Panc1 (cell line): ENCODE data around the gene INVS. TPM values are rescaled to one million over a fixed set of nuclear protein-coding genes. Genes with fewer than 3 reads are reported as not detected.
"Not testable (repeated sequence)": the region's sequence is repeated elsewhere in the genome, so short reads cannot be mapped to it uniquely, and the experiment has no call there.

Experiments used
- ATAC-seq: fragments of 200-7000 bp; cut with Tn5 transposase; 2 replicates; pipeline ENCODE4 v1.9.1; 2020; ENCODE audit warnings: mild to moderate bottlenecking, moderate library complexity
- BruUV-seq: library from RNA; stranded (reverse); fragments of 400-500 nt; replicated peaks from 2 replicates; lab custom pipeline; 2021; lab: Mats Ljungman, UMichigan
- CTCF ChIA-PET: fragments of 300-600 bp; sonication (Branson Sonifier 250); formaldehyde crosslinking; loops from one replicate; lab custom pipeline; 2022; ENCODE audit warnings: antibody characterized with exemption; lab: Charles Lee
- POLR2A ChIA-PET: fragments of 300-600 bp; sonication (Branson Sonifier 250); formaldehyde crosslinking; loops from one replicate; lab custom pipeline; 2022; ENCODE audit warnings: antibody characterized with exemption; lab: Charles Lee
- DNase-seq: peaks from one replicate; pipeline ENCODE4 v3.0.0-alpha.2; 2010; ENCODE audit warnings: low read depth, low spot score
- H3K27ac ChIP-seq: 2 replicates; pipeline ENCODE4 v1.5.1; 2011; ENCODE audit warnings: mild to moderate bottlenecking, low read length, inconsistent platforms
- H3K27me3 ChIP-seq: fragments of 200-500 bp; sonication (Bioruptor generic); 2 replicates; pipeline ENCODE4 v1.6.0; 2014; ENCODE audit warnings: low read length, inconsistent platforms; ENCODE audit not compliant: control insufficient read depth, insufficient read depth
- H3K36me3 ChIP-seq: fragments of 200-500 bp; sonication (Bioruptor generic); 2 replicates; pipeline ENCODE4 v1.5.1; 2014; ENCODE audit warnings: inconsistent platforms, mild to moderate bottlenecking, low read length, moderate library complexity; ENCODE audit not compliant: control insufficient read depth, insufficient read depth
- H3K4me1 ChIP-seq: 2 replicates; pipeline ENCODE4 v1.5.1; 2011; ENCODE audit warnings: inconsistent platforms, mild to moderate bottlenecking, low read length, moderate library complexity; ENCODE audit not compliant: control insufficient read depth, insufficient read depth
- H3K4me3 ChIP-seq, 2 experiments: 2 replicates each; pipeline ENCODE4 v1.5.1; 2011 to 2012; ENCODE audit warnings: low read depth in 2 of 2, low read length in 2 of 2, mild to moderate bottlenecking in 2 of 2, inconsistent platforms in 1 of 2, moderate library complexity in 1 of 2
- H3K9me3 ChIP-seq: fragments of 200-500 bp; sonication (Bioruptor generic); 2 replicates; pipeline ENCODE4 v1.5.1; 2014; ENCODE audit warnings: low read depth, mild to moderate bottlenecking, inconsistent platforms, low read length, moderate library complexity; ENCODE audit not compliant: control insufficient read depth, insufficient read depth
- CTCF ChIP-seq: fragments of 450-650 bp; IDR thresholded peaks from 2 replicates; pipeline ENCODE4 v1.5.1; 2017; ENCODE audit warnings: mild to moderate bottlenecking
- POLR2AphosphoS5 ChIP-seq: IDR thresholded peaks from 2 replicates; pipeline ENCODE4 v1.6.1; 2012; ENCODE audit warnings: mild to moderate bottlenecking, low read depth, low read length, moderate library complexity
- REST ChIP-seq, 2 experiments: IDR thresholded peaks; 2 replicates each; pipeline ENCODE4 v1.6.1; 2011 to 2012; ENCODE audit warnings: low read depth in 2 of 2, control low read depth in 1 of 2, low read length in 1 of 2, mild to moderate bottlenecking in 1 of 2, moderate library complexity in 1 of 2; ENCODE audit not compliant: insufficient read depth in 1 of 2
- SIN3A ChIP-seq: IDR thresholded peaks from 2 replicates; pipeline ENCODE4 v1.6.1; 2012; ENCODE audit warnings: low read depth, mild to moderate bottlenecking, low read length, moderate library complexity, borderline replicate concordance; ENCODE audit not compliant: insufficient read depth
- TCF7L2 ChIP-seq: IDR thresholded peaks from 2 replicates; pipeline ENCODE4 v1.6.1; 2011; ENCODE audit warnings: mild to moderate bottlenecking, low read depth, low read length, inconsistent platforms
- in situ Hi-C: cut with HindIII; loops from 2 replicates; pipeline ENCODE4 v1.10.0; 2016; ENCODE audit warnings: low sequenced_read_pairs, low pct_unique_long_range_greater_than_20kb
- intact Hi-C: fragments of 100-400 bp; cut with micrococcal nuclease; formaldehyde crosslinking; loops from one replicate; pipeline ENCODE4 v1.10.0; 2022; ENCODE audit not compliant: unreplicated experiment
- total RNA-seq: library from RNA; stranded (reverse); gene quantifications from one replicate; pipeline ENCODE4 v1.2.1, GENCODE V29; 2021; ENCODE audit not compliant: unreplicated experiment

The INVS gene
- total RNA-seq, 1 experiment from 2014 or later = 8.2 TPM

DNA sequence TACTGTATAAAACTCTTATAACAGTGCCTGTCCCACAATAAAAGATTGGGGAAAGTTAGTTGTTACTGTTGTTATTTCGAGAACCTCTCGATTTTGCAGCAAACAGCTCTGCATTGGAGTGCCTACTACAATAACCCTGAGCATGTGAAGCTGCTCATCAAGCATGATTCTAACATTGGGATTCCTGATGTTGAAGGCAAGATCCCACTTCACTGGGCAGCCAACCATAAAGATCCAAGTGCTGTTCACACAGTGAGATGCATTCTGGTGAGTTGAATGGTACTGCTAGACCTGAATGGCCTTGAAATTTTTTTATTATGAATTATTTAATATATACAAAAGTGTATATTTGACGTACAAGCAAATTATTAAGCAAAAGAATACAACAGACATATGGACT lies 130.5 kb downstream of the INVS start:
- ATAC-seq (no peak), DNase-seq (no peak)
- ChIA-PET POLR2A (no interaction called here), CTCF (no interaction called here)
- BruUV-seq = no TSS peak
- in situ Hi-C loops = no loop called here
- Histone ChIP-seq H3K4me3 (no peak overlapping the region), H3K4me1 (no peaks in the 10 kb centered on the region), H3K27me3 (no peaks in the 10 kb centered on the region), H3K27ac (no peak overlapping the region), H3K36me3 (no peaks in the 10 kb centered on the region), H3K9me3 (no peaks in the 10 kb centered on the region)
- TF ChIP-seq CTCF (no peak), POLR2AphosphoS5 (no peak), REST (IDR thresholded peaks at IDR 0.05; ENCODE audit: insufficient read depth in 1 of 2, low read depth in 2 of 2, low read length in 1 of 2) (no peak), SIN3A (no peak), TCF7L2 (no peak)
- intact Hi-C loops = loop anchor here (10.0 kb wide), 1 partner anchor 365 kb away; no protein-coding TSS in a partner anchor

DNA sequence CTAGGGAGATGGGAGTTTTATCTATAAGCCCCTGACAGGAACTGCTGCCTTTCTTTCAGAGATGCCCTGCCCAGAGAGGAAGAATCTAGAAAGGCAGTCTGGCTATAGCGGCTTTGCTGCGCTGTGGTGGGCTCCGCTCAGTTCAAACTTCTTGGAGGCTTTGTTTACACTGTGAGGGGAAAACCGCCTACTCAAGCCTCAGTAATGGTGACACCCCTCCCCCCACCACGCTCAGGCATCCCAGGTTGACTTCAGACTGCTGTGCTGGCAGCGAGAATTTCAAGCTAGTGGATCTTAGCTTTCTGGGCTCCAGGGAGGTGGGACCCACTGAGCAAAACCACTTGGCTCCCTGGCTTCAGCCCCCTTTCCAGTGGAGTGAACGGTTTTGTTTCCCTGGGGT lies 137.9 kb downstream of the INVS start:
- H3K4me1 ChIP-seq, POLR2A ChIA-PET, BruUV-seq, H3K27me3 ChIP-seq, DNase-seq, H3K36me3 ChIP-seq, in situ Hi-C loops, ATAC-seq, H3K9me3 ChIP-seq, intact Hi-C loops, CTCF ChIA-PET, H3K27ac ChIP-seq, H3K4me3 ChIP-seq: not testable (repeated sequence)

DNA sequence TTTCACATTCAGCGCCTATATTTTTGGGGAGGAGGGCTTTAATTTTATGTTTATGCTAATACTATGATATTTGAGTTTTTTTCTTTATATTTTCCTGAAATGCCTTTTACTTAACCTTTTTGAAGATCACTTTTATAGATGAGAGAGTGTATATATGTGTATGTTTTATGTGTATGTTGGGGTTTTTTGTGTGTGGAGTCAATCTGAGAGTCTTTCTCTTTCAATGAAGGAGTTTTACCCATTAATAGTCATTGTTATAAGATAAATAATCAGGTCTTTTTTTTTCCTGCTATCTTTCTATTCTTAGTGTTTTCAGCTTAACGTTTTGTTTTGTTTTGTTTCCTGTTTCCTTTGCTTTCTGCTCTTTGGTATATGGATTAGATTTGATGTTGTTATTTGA lies 141.5 kb downstream of the INVS start:
- ChIA-PET POLR2A (no interaction called here), CTCF (no interaction called here)
- Histone ChIP-seq H3K4me1 (no peaks in the 10 kb centered on the region), H3K9me3 (no peaks in the 10 kb centered on the region), H3K27me3 (no peaks in the 10 kb centered on the region), H3K27ac (no peak overlapping the region), H3K36me3 (no peaks in the 10 kb centered on the region; the same call in 1 of the 2 replicates), H3K4me3 (no peak overlapping the region)
- DNase-seq (no peak), ATAC-seq (no peak)
- no TSS peak for BruUV-seq
- intact Hi-C loops (no loop called here), in situ Hi-C loops (no loop called here)
- TF ChIP-seq TCF7L2 (no peak), POLR2AphosphoS5 (no peak)
